GM12864 (cell line): Measurements from ENCODE around the gene CDH4.

Source experiments
- DNase-seq: peaks from one replicate; pipeline ENCODE4 v3.0.0-alpha.2; 2011; ENCODE audit warnings: low read depth
- H3K4me3 ChIP-seq: 2 replicates; pipeline ENCODE4 v1.5.1; 2011; ENCODE audit warnings: mild to moderate bottlenecking, low read depth, low read length, control low read depth
- TF ChIP-seq, protein P1 (sequence below): IDR thresholded peaks from 2 replicates; pipeline ENCODE4 v1.5.1; 2011; ENCODE audit warnings: low read depth, mild to moderate bottlenecking, moderate library complexity, low read length, control low read depth, inconsistent platforms; ENCODE audit errors: missing control alignments

CDH4 gene

DNA sequence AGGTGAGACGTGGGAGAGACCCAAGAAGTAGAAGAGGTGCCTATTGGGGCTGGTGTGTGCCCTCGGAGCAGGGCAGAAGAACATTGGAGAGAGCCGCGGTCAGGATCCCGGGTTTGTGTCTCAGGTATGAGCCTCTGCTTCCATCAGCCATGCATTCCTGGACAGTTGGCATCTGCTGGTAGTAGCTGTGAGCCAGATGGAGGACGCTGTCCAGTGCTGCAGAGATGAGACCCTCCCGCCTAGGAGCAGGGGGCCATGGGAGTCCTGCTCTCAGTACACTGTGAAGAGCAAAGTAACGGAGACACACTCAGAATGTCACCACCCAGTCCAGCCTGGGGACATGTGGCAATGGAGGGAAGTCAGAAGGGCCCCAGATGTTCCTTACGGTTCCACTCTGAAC is 108.2 kb downstream of the CDH4 start:
- no peak for DNase-seq
- no peak overlapping the region for H3K4me3 ChIP-seq
- TF ChIP-seq, protein P1, sequence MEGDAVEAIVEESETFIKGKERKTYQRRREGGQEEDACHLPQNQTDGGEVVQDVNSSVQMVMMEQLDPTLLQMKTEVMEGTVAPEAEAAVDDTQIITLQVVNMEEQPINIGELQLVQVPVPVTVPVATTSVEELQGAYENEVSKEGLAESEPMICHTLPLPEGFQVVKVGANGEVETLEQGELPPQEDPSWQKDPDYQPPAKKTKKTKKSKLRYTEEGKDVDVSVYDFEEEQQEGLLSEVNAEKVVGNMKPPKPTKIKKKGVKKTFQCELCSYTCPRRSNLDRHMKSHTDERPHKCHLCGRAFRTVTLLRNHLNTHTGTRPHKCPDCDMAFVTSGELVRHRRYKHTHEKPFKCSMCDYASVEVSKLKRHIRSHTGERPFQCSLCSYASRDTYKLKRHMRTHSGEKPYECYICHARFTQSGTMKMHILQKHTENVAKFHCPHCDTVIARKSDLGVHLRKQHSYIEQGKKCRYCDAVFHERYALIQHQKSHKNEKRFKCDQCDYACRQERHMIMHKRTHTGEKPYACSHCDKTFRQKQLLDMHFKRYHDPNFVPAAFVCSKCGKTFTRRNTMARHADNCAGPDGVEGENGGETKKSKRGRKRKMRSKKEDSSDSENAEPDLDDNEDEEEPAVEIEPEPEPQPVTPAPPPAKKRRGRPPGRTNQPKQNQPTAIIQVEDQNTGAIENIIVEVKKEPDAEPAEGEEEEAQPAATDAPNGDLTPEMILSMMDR, result no peak

DNA sequence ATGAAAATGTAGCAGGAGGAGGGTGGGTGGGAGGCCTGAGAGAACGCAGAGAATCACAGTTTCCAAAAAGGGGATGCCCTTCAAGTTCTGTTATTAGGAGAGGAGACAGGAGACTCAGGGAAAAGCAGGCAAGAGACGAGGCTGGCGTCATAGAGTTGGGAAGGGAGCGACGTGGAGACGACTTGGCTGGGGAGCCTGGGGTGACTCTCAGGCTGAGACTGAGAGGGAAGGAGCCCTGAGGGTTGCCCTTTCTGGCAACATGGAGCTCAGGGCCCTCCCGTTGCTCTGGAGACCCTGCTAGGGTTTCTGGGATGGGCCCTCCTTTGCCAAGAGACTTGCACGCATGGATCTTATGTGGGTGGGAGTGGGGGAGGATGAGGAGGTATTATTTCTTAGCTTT is 108.9 kb downstream of the CDH4 start:
- TF ChIP-seq, protein P1, result no peak
- no peak overlapping the region for H3K4me3 ChIP-seq
- DNase-seq, result no peak

- DNase-seq, result no peak
- TF ChIP-seq, protein P1, result no peak
- no peak overlapping the region for H3K4me3 ChIP-seq
Observed at GRCh38 chr20:61361501-61361900, 109.4 kb downstream of the CDH4 start.

DNA sequence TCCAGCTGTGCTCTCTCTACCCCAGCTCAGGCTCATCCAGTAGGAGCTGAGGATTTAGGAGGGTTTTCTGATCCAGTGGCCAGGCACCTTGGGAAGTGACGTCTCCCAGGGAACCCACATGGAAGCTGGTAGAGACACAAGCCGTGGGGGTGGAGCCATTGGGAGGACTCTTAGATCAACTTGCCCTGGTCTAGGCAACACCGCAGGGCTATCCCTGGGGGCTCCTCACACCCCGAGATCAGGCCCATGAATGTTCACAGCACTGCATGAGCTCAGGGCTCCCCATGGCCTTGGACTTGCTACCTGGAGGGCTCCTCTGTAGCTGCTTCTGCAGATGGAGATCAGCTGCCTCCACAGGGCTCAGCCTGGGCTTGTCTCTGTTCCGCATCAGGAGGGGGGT is 112.1 kb downstream of the CDH4 start:
- H3K4me3 ChIP-seq, result no peak overlapping the region
- no peak for DNase-seq
- TF ChIP-seq, protein P1, result no peak

DNA sequence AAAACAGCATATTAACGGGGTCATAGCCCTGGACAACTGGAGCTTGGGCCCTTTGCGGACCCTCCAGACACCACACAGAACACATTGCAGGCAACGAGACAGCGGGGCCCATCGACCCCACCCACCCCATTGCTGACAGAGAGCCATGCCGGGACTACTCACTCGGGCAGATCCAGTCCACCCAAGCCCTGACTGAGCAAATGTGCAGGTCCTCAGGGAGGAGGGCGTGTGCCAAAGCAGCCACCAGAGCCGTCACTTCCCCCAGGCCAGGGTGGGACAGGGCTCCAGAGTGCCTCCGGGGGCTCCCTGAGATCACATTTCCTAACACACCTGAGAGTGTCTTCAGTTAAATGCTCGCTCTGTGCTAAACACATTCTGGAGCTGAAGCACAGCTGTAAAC is 114.9 kb downstream of the CDH4 start:
- no peak for DNase-seq
- no peak overlapping the region for H3K4me3 ChIP-seq
- TF ChIP-seq, protein P1, result no peak

- no peak overlapping the region for H3K4me3 ChIP-seq
Observed at GRCh38 chr20:61369731-61370520, 117.9 kb downstream of the CDH4 start.

More at GRCh38 chr20:61369731-61370520, 117.9 kb downstream of the CDH4 start:
- TF ChIP-seq, protein P1, result no peak
- DNase-seq, result no peak
